CD14-positive monocyte (primary cell): ENCODE measurements around the gene ZDBF2. TPM values are rescaled to one million over a fixed set of nuclear protein-coding genes. Genes with fewer than 3 reads are reported as not detected.

ENCODE experiments used
- DNase-seq, 3 donors: peaks; one replicate each; pipeline ENCODE4 v3.0.0-alpha.2; 2011 to 2022
- H2AFZ ChIP-seq: 2 replicates; pipeline ENCODE4 v1.6.0; 2012; ENCODE audit warnings: mild to moderate bottlenecking, low read depth, low read length, inconsistent platforms; ENCODE audit not compliant: insufficient read depth, poor library complexity, severe bottlenecking
- H3K27ac ChIP-seq, 2 donors: 1 replicate in 1 of 2; 2 replicates in 1 of 2; pipeline ENCODE4 v1.5.1; 2012 to 2013; ENCODE audit warnings: low read length in 2 of 2, control low read depth in 1 of 2, inconsistent platforms in 1 of 2, low read depth in 1 of 2, mild to moderate bottlenecking in 1 of 2
- H3K27me3 ChIP-seq, 2 donors: one replicate each; pipeline versions ENCODE4 v1.6.0 to v1.6.1; 2011 to 2013; ENCODE audit warnings: low read length in 2 of 2; ENCODE audit not compliant: control insufficient read depth in 2 of 2, insufficient read depth in 2 of 2
- H3K36me3 ChIP-seq, 2 donors: replicated peaks in 1 of 2; 1 replicate in 1 of 2; 2 replicates in 1 of 2; pipeline versions ENCODE4 v1.5.1 to v1.6.1; 2012 to 2013; ENCODE audit warnings: low read length in 2 of 2, control low read depth in 1 of 2, inconsistent platforms in 1 of 2, mild to moderate bottlenecking in 1 of 2; ENCODE audit not compliant: insufficient read depth in 2 of 2, control insufficient read depth in 1 of 2
- H3K4me1 ChIP-seq, 2 donors: 1 replicate in 1 of 2; 2 replicates in 1 of 2; pipeline versions ENCODE4 v1.5.1 to v1.6.1; 2012 to 2013; ENCODE audit warnings: low read length in 2 of 2, control low read depth in 1 of 2, inconsistent platforms in 1 of 2, mild to moderate bottlenecking in 1 of 2, moderate library complexity in 1 of 2; ENCODE audit not compliant: insufficient read depth in 2 of 2, control insufficient read depth in 1 of 2
- H3K4me2 ChIP-seq: replicated peaks from 2 replicates; pipeline ENCODE3; 2012; ENCODE audit warnings: low read length, moderate library complexity, mild to moderate bottlenecking; ENCODE audit not compliant: poor library complexity, severe bottlenecking; ENCODE audit errors: extremely low read depth
- H3K4me3 ChIP-seq, 3 experiments: fragments of 200-600 bp in 1 of 3; sonication (generic) in 1 of 3; replicated peaks in 1 of 3; 1 replicate in 2 of 3; 2 replicates in 1 of 3; pipeline ENCODE4 v1.5.1; 2011 to 2013; ENCODE audit warnings: low read length in 3 of 3, mild to moderate bottlenecking in 3 of 3, control low read depth in 2 of 3, low read depth in 2 of 3, inconsistent platforms in 1 of 3, moderate library complexity in 1 of 3
- H3K79me2 ChIP-seq: 2 replicates; pipeline ENCODE4 v1.6.0; 2012; ENCODE audit warnings: mild to moderate bottlenecking, control low read depth, inconsistent platforms, low read length, moderate library complexity; ENCODE audit not compliant: insufficient read depth
- H3K9ac ChIP-seq: 2 replicates; pipeline ENCODE4 v1.6.0; 2017; ENCODE audit warnings: low read length, mild to moderate bottlenecking; ENCODE audit not compliant: insufficient read depth, poor library complexity, severe bottlenecking
- H3K9me3 ChIP-seq, 2 donors: replicated peaks in 1 of 2; 1 replicate in 1 of 2; 2 replicates in 1 of 2; pipeline versions ENCODE4 v1.5.1 to v1.6.1; 2012 to 2013; ENCODE audit warnings: low read length in 2 of 2, control low read depth in 1 of 2; ENCODE audit not compliant: control insufficient read depth in 1 of 2, insufficient read depth in 1 of 2
- H4K20me1 ChIP-seq: 2 replicates; pipeline ENCODE4 v1.6.0; 2012; ENCODE audit warnings: mild to moderate bottlenecking, low read length, control low read depth, moderate library complexity; ENCODE audit not compliant: insufficient read depth
- H3K27ac Mint-ChIP-seq, 7 donors: one replicate each; pipeline ENCODE4 v1.8.0; 2020; ENCODE audit warnings: mild to moderate bottlenecking in 7 of 7, mixed read lengths in 7 of 7, moderate library complexity in 6 of 7, inconsistent platforms in 2 of 7
- H3K27me3 Mint-ChIP-seq, 3 donors: one replicate each; pipeline ENCODE4 v1.8.0; 2021 to 2022; ENCODE audit warnings: low read depth in 3 of 3, mild to moderate bottlenecking in 3 of 3, mixed read lengths in 3 of 3, moderate library complexity in 3 of 3, inconsistent platforms in 1 of 3
- H3K36me3 Mint-ChIP-seq, 2 donors: one replicate each; pipeline ENCODE4 v1.8.0; 2020; ENCODE audit warnings: mixed read lengths in 2 of 2, inconsistent platforms in 1 of 2, mild to moderate bottlenecking in 1 of 2
- H3K4me1 Mint-ChIP-seq: one replicate; pipeline ENCODE4 v1.8.0; 2020; ENCODE audit warnings: mild to moderate bottlenecking, mixed read lengths
- H3K4me3 Mint-ChIP-seq, 2 donors: one replicate each; pipeline ENCODE4 v1.8.0; 2020; ENCODE audit warnings: mild to moderate bottlenecking in 2 of 2, mixed read lengths in 2 of 2, moderate library complexity in 1 of 2
- H3K9me3 Mint-ChIP-seq, 7 donors: one replicate each; pipeline ENCODE4 v1.8.0; 2020 to 2022; ENCODE audit warnings: mixed read lengths in 7 of 7, mild to moderate bottlenecking in 6 of 7, moderate library complexity in 6 of 7, inconsistent platforms in 2 of 7
- CTCF ChIP-seq: fragments of 200-600 bp; IDR thresholded peaks from one replicate; pipeline ENCODE4 v1.8.0; 2022; ENCODE audit warnings: antibody characterized with exemption, mild to moderate bottlenecking
- WGBS: methylation state at CpG from one replicate; pipeline ENCODE4 v1.1.5; 2013; ENCODE audit warnings: missing lambda C conversion rate; ENCODE audit not compliant: insufficient coverage; 5-methylcytosine and 5-hydroxymethylcytosine counted together
- intact Hi-C, 2 donors: fragments of 100-400 bp; cut with micrococcal nuclease; formaldehyde crosslinking; loops; one replicate each; pipeline versions ENCODE4 v1.15.0 to v1.15.1; 2023
- polyA plus RNA-seq, 3 donors: library from polyadenylated mRNA; depleted of rRNA in 1 of 3; unstranded in 2 of 3; stranded (reverse) in 1 of 3; fragments of 300-500 nt in 2 of 3; fragments of >200 nt in 1 of 3; fragmentation: Illumina TruSeq in 2 of 3; gene quantifications; 1 replicate in 2 of 3; 2 replicates in 1 of 3; pipeline ENCODE4 v1.2.3, GENCODE V29; 2012 to 2021

ZDBF2 gene
- polyA plus RNA-seq, 3 donors: 0.16 to 0.18 TPM; not detected in 1

GRCh38 chr2:206239157-206239556 lies 35.3 kb upstream of the ZDBF2 start:
- Histone ChIP-seq H3K4me2 (no peak overlapping the region), H2AFZ (no peak overlapping the region), H3K79me2 (no peaks in the 10 kb centered on the region), H3K36me3 (no peaks in the 10 kb centered on the region), H3K9me3 (peaks cover 0 to 3% of the 10 kb centered on the region in 2 donors), H3K27me3 (peaks cover 3 to 17% of the 10 kb centered on the region in 2 donors), H3K27ac (no peak overlapping the region), H4K20me1 (no peaks in the 10 kb centered on the region), H3K9ac (no peak overlapping the region), H3K4me3 (no peak overlapping the region), H3K4me1 (no peaks in the 10 kb centered on the region)
- Mint-ChIP-seq H3K9me3 (peaks cover 0 to 10% (median 2%) of the 10 kb centered on the region in 7 donors), H3K36me3 (no peaks in the 10 kb centered on the region), H3K27me3 (peaks cover 10 to 20% (median 18%) of the 10 kb centered on the region in 3 donors), H3K4me1 (no peaks in the 10 kb centered on the region), H3K27ac (no peak overlapping the region), H3K4me3 (no peak overlapping the region)
- intact Hi-C loops: no loop called here
- no peak for TF ChIP-seq CTCF
- DNase-seq: no peak

- Histone ChIP-seq H3K9ac (no peak overlapping the region), H3K4me2 (no peak overlapping the region), H3K4me1 (peaks cover 6 to 10% of the 10 kb centered on the region in 2 donors), H3K27me3 (peaks cover 3 to 17% of the 10 kb centered on the region in 2 donors), H3K9me3 (peaks cover 0 to 3% of the 10 kb centered on the region in 2 donors), H2AFZ (no peak overlapping the region), H3K27ac (no peak overlapping the region), H3K79me2 (no peaks in the 10 kb centered on the region), H3K36me3 (no peaks in the 10 kb centered on the region), H3K4me3 (no peak overlapping the region), H4K20me1 (no peaks in the 10 kb centered on the region)
- H3K27ac Mint-ChIP-seq: peak overlapping the region in 1 of 7 donors; percentile 8
- no peak for DNase-seq
- WGBS: 88% methylated on average over 1 of the region's 3 CpGs
- peaks cover 0 to 10% (median 2%) of the 10 kb centered on the region in 7 donors for H3K9me3 Mint-ChIP-seq
- no peak overlapping the region for H3K4me3 Mint-ChIP-seq
- peaks cover 7 to 17% (median 17%) of the 10 kb centered on the region in 3 donors for H3K27me3 Mint-ChIP-seq
- H3K4me1 Mint-ChIP-seq: peaks cover 8% of the 10 kb centered on the region
- no peaks in the 10 kb centered on the region for H3K36me3 Mint-ChIP-seq
- intact Hi-C loops: no loop called here
- TF ChIP-seq CTCF: no peak
These were observed 34.1 kb upstream of the ZDBF2 start for GRCh38 chr2:206240327-206240726.
